Effector CD8-positive, alpha-beta T cell (primary cell): ENCODE results near the gene DQX1.
"Not testable (repeated sequence)": the region's sequence is repeated elsewhere in the genome, so short reads cannot be mapped to it uniquely, and the experiment has no call there.

ENCODE experiments used
- DNase-seq: peaks from one replicate; lab custom pipeline; 2025; lab: John Stamatoyannopoulos, UW
- total RNA-seq, 4 experiments: gene quantifications; one replicate each; lab custom pipeline; 2026; lab: John Stamatoyannopoulos, UW

The DQX1 gene, protein sequence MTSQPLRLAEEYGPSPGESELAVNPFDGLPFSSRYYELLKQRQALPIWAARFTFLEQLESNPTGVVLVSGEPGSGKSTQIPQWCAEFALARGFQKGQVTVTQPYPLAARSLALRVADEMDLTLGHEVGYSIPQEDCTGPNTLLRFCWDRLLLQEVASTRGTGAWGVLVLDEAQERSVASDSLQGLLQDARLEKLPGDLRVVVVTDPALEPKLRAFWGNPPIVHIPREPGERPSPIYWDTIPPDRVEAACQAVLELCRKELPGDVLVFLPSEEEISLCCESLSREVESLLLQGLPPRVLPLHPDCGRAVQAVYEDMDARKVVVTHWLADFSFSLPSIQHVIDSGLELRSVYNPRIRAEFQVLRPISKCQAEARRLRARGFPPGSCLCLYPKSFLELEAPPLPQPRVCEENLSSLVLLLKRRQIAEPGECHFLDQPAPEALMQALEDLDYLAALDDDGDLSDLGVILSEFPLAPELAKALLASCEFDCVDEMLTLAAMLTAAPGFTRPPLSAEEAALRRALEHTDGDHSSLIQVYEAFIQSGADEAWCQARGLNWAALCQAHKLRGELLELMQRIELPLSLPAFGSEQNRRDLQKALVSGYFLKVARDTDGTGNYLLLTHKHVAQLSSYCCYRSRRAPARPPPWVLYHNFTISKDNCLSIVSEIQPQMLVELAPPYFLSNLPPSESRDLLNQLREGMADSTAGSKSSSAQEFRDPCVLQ
- total RNA-seq = 0.09 to 0.61 (median 0.42) reads per million in 4 experiments

DNA sequence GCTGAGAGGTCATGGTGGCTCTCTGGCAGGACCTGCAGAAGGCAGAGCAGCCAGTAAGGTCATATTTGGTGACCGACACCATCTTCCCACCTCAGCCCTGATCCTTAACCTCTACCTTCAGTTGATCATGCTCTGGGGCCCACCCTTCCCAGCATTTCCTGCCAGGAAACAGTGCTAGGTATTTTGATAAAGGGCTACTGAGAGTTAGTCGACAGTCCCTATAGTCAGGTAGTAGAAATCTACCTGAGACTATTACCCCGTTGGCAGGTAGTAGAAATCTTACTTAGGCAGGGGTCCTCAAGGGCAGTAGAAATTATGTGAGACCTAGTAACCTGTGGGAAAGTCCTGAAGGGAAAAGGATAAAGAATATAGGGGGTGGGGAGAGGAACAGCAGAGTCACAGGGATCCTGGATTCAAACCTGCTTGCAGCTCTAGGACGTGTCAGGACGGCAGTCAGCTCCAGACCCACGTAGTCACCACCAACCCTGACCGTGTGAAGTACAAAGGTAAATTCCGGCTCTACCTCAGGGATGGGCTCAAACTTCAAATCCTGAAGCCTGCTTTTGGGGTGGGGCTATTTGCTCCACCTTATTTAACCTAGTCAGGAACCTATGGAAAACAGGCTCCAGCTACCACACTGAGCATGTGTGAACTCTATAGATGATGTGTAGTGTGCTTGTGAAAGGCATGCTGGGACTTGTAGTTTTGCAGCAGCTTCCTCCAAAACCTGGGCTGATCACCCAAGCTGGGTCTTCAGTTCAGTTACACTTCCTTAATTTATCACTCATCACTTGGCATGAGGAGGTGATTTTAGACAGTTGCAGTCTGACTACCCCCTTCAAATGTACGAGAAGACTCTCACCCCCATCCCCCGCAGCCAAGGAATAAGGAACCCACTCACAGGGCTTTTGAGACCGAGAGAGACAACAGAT, at the start of gene DQX1:
DQX1 (minus strand) TSS at position 515 of the 932 bp plus-strand sequence; CDS start at position 13, 502 bp downstream.
- DNase-seq = no peak

DNA sequence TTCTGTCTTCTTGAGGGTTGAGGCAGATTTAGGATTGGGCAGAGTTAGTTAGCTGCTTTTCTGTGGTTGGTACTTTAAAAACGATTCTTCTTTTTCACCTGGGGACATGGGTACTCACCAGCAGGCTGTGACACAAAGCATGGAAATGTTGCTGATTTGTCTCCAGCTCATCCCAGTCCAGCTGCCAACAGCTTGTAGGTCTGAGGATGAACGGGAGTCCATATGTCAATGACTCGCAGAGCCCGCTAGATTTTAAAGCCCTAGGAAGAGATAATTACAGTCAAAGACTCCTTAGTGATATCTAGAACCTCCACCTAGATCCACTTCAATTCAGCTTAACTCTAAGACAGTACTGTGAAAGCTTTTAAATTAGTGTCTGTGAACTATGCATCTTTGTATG, 49.3 kb upstream of the DQX1 start:
- DNase-seq = no peak

DNA sequence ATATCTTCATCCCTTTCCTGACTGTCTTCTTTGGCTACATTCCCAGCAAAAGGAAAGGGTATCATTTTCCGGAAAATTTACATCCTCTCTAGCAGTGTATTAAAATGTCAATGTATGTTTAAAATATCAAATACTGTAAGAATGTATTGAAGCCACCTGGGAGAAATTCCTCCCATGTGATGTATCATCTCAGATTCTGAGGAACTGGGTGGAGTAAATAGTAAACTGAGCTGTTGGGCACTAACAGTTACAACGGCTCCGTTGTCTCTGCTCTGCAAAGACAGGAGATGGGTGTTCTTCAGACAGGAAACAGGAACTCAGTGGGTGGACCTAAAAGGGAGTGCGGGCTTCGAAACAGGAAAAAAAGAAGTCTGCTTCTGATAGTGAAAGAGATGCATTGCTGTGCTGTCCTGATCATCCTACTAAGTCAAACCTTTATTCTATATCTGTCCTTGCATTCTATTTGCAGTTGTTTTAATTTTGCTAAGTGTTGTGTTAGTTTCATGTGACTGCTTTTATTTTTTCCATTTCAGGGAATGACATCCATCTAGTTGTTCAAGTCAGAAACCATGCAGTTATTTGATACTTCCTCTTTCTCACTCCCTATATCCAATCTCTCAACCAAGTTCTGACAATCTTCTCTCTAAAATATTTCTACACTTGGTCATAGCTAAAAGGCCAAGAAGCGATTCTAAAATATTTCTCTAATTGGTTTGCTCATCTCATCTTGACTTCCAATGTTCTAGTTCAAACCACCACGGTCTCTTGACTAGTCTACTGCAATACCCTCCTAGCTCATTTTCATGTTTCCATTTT, 47.9 kb upstream of the DQX1 start:
- no peak for DNase-seq

DNA sequence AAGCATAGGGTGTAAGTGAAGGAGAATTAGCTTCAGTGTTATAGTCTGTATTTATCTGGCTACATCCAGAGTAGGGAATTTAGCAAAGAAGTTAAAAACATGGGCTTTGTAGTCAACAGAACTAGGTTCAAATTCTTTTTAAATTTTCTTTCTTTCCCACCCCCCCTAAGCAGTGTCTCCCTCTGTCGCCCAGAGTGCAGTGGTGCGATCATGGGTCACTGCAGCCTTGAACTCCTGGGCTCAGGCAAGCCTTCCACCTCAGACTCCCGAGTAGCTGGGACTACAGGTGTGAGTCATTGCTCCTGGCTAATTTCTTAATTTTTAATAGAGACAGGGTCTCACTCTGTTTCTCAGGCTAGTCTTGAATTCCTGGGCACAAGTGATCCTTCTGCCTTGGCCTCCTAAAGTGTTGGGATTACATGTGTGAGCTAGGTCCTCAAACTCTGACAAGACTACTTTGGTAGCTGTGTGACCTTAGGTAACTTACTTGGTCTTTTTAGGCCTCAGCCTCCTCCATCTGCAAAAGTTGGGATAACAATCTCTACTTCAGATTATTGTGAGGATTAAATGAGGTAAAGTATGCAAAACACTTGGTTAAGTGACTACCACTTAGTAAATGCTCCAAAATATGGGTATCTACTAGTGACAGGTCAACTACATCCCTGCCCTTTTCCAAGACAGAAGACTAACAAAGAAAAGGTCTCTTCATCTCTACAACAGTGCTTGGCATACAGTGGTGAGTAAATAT, 46.3 kb upstream of the DQX1 start:
- no peak for DNase-seq

DNA sequence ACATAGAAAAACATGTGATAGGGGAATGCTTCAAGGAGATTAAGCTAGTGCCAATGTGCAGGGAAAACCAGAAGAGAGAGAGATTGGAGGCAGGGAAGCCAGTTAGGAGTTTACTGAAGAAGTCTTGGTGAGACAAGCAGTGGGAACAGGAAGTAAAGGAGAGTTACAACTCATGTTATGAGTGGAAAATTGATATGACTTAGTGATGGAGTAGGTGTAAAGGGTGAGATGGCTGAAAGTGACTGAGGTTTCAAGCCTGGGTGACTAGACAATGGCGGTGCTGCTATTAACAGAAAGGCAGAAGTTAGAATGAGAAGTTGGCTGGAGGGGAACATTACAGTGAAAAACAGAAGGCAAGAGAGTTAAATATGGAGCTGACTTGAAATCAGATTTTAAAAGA, 45.0 kb upstream of the DQX1 start:
- DNase-seq = no peak

DNA sequence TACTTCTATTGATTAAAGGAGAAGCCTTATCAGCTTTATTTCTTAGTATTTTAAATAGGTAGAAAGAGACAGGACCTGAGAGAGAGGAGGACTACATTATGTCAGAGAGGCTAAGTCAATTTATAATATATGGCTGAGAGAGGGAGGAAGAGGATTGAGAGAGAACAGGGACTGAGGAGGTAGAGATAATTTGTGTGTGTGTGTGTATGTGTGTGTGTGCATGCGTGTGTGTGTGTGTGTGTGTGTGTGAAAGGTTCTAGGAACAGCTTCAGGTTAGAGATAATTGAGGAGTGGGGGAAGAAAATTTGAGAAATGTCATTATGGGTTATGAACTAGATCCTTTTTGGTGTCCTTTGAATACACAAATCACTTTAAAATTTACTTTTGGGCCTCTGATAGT, 43.7 kb upstream of the DQX1 start:
- DNase-seq = no peak

DNA sequence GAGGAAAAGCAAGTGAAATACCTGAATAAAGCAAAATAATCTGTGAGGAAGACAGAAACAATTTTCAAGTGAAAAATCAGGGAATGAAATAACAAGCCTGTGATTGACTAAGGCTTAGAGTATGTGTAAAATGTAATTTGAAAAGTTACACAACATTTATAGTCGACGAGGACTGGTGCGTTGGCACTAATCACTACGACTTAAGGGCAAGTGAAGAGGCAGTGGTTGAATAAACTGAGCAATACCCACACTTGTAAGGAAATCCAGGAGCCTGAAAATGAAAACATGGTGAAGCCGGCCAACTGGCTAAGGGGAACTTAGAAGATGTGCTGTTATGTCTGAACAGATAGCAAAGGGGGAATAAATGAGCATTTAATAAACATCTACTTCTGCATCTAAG, 41.9 kb upstream of the DQX1 start:
- DNase-seq = no peak

DNA sequence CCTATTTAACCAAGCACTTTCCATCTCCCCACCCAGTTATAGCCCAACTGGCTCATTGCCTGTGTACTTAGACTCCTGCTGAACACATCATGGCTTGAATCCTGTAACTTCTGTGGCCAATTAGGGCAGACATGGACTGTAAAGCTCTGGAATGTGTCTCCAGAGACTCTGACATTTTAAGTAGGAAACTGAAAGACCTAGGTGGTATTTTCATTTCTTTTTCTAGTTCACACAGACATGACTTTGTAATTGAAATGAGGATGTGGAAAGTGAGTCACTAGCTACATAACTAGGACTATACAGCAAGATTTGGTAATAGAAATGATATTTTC, 40.7 kb upstream of the DQX1 start:
- DNase-seq = no peak

DNA sequence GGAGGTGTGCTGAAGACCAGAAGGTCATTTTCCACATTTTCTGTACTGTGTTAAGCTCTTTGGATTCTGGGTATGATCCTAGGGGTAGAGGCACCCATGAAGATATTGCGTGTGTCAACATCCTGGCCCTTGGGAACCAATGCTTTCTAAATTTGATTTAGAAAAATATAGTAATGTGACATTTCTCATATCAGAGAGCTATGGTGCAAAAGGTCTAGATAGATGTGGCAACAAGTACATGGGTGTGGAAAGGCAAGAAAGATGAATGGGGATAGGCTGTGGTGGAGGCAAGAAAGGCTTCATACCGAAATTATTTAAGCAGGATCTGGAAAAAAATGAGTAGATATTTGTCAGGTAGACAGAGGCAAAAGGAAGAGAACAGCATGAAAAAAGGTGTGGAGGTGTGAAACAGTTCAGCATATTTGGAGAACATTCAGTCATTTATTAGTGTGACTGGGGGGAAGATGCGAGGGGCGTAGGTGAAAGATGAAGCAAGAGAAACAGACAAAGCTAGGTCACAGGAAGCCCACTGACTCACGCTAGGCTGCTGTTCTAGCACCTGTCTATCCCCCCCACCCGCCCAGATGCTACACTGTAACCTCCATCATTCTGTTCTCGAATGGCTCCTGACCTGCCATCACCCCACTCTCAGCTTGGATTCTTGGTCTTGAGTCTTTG, 40.2 kb upstream of the DQX1 start:
- DNase-seq = no peak

DNA sequence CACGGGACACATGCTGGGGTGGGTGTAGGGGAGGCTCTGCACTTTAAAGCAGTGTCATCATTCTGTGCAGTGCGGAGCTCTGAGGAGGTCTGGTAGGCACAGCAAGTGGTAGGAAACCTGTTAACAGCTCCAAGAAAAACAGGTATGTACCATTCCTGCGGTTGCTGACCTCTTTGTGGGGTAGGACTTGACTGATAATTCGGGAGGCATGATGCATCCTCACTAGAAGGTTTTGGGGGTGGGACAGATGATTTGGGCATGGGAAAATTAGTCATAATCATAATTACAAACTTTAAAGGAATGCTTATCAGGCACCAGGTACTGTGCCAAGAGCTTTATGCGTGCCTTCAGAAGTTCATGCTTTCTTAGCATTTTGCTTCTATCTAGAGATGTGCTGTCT, 38.2 kb upstream of the DQX1 start:
- DNase-seq = no peak

DNA sequence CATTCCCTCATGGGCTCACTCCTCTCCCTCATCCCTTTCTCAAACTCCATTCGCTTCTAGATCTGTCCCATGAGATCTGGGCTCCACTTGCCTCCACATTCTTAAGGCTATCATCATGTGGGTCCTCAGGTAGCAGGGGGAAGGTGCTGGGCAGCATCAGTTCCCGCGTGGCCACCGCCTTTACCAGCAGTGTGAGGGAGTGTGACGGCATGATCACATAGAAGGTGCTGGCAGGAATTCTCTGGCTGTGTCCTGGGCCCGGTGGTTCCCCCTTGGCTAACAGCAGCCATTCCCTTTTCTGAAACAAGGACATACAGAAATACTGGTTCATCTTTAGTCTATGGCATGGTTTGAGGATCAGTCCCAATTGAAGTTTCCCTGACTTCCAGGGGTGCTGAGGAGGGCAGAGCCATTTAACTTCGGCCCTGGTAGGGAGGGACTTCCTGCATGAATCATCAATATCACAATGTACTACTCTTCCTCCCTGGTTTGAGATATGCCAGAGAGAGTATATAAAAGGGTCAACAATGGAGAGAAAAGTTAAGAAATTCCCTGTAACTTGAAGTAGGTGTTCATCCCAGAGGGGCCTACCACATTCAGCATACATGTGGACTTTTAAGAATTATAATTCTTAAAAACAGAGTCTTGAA, 36.2 kb upstream of the DQX1 start:
- DNase-seq = no peak

DNA sequence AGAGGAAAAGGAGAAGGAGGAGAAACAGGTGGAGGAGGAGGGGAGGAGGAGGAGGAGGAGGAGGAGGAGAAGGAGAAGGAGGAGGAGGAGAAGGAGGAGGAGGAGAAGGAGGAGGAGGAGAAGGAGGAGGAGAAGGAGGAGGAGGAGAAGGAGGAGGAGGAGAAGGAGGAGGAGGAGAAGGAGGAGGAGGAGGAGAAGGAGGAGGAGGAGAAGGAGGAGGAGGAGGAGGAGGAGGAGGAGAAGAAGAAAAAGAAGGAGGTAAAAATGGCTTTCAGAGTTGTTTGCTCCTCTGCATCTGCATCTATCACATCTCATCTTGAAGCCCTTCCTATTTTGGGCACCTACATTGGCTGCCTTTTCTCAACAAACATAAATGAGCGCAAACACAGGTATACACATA, 35.0 kb upstream of the DQX1 start:
- DNase-seq = not testable (repeated sequence)

DNA sequence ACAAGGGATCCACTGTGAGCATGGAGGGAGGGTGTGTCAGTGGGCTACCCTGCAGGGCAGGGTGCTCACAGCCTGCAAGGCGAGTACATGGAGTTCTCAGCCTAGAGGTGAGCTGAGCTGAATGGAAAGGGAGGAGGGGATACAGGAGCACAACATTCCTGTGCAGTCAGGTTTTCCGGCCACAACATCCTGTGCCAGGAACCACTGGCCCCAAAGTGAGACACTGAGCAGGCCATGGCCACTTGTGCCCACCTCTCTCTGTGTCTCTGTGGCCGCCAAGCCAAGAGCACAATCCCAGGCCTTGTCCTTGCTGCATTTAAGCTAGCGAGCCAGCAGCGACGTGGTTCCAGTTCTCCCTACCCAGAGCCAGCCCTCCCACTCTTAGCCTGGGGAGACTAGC, 34.6 kb upstream of the DQX1 start:
- DNase-seq = no peak

DNA sequence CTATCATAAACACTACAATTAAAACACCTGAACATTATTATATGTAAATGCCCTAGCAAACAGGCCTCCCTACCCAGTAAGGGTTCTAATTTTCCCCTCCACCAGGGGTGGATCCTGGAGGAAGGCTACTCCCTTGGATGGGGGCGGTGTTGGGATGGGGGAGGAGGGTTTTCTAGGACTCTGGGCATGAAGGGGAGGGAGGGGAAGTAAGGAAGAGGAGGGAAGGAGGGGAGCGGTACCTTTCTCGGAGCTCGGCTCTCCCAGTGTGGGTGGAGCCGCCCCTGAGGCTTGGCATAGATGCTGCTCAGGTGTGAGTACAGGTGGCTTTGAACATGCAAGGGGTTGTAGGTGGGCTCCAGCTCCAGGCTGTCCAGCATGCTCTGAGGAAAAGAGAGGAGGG, 33.9 kb upstream of the DQX1 start:
- DNase-seq = no peak

DNA sequence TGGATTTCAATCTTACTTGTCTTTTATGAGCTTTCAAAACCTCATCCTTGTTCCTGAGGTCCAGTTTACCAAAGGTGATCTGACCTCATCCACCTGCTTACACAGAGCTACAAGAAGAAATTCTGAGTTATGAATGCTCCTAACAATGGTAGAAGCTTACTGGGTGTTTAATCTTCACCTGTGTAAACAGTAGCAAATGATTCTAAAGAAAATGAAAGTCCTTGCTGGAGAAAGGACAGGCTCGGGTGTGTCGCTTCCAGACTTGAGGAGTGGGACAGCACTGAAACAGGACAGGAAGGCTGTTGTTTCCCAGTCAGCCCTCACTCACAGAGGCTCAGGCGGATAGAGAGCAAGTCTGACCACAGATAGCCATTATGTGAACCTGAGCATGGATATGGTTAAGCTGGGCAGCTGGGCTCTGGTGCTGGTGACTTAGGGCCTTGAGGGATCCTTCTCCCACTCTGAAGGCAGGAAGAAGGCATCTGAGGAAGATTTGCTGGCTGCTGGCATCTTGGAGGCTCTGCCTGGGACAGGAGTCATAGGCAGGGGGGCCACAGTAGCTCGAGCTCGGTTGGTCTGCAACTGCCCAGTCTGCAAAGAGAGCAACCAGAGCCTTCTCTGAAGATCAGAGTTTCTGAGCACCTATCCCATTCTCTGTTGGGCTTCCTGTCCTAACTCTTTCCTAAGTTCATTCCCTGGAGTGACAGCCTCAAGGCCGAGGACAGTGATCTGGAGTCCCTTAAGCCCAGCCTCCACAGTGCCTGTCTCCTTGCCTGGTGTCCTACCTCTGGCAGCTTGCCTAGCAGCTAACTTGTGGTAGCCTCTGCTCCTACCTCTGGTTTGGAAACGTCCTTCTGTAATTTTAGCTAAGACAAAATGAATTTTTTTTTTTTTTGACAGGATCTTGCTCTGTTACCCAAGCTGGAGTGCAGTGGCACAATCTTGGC, 32.5 kb upstream of the DQX1 start:
- DNase-seq = no peak

DNA sequence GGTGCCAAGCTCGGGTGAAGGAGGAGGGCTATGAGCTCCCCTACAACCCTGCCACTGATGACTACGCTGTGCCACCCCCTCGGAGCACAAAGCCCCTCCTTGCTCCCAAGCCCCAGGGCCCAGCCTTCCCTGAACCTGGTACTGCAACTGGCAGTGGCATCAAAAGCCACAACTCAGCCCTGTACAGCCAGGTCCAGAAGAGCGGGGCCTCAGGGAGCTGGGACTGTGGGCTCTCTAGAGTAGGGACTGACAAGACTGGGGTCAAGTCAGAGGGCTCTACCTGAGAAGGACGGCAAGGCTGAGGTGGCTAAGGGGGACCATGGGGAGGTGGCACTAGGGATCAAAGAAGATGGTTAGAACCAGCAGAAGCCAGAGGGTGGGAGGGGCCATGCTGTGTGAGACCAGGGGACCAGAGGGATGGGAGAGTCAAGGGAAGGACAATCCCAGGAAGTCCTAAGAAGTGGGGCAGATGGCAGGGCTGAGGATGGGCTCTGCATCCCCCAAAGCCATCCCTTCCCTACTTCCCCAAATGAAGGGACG, 30.9 kb upstream of the DQX1 start:
- no peak for DNase-seq

DNA sequence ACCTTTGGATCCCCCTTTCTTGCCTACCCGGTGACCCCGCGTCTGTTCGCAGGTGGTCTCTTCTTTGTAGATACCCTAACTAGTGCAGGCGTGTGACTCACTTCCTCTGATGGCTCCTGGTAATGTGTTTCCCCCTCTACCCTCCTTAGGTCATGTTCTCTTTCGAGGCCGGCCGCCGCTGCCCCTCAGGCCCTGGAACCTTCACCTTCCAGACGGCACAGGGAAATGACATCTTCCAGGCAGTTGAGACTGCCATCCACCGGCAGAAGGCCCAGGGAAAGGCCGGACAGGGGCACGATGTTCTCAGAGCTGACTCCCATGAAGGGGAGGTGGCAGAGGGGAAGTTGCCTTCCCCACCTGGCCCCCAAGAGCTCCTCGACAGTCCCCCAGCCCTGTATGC, 30.1 kb upstream of the DQX1 start:
- no peak for DNase-seq

DNA sequence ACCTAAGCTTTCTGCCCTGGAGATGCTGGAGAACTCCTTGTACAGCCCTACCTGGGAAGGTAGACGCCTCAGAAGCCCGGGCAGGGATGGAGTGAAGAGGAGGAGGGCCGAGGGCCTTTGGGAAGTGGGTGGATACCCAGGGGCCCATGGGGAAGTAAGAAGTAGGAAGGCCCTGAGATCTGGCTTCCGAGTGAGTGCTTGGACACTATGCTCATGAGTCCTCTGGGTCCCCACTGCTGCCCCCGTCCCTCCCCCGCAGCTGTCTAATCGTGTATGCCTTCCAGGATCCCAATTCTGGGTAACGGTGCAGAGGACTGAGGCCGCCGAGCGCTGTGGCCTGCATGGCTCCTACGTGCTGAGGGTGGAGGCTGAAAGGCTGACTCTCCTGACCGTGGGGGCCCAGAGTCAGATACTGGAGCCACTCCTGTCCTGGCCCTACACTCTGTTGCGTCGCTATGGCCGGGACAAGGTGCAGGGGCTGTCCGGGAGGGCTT, 29.6 kb upstream of the DQX1 start:
- DNase-seq = no peak
